Large intestine (tissue), 3 donors: ENCODE data around the gene DCP2. TPM values are rescaled to one million over a fixed set of nuclear protein-coding genes. Genes with fewer than 3 reads are reported as not detected.

ENCODE experiments used
- DNase-seq, 2 donors: peaks; one replicate each; pipeline versions ENCODE4 v3.0.0 to v3.0.0-alpha.2; 2013
- H3K27ac ChIP-seq: one replicate; pipeline ENCODE4 v1.5.1; 2013; ENCODE audit warnings: low read length
- H3K27me3 ChIP-seq: 2 replicates; pipeline ENCODE4 v1.6.1; 2013; ENCODE audit warnings: low read length; ENCODE audit not compliant: control insufficient read depth, insufficient read depth
- H3K36me3 ChIP-seq: 2 replicates; pipeline ENCODE4 v1.6.1; 2013; ENCODE audit warnings: low read length; ENCODE audit not compliant: control insufficient read depth, insufficient read depth
- H3K4me1 ChIP-seq: one replicate; pipeline ENCODE4 v1.6.1; 2013; ENCODE audit warnings: low read length; ENCODE audit not compliant: control insufficient read depth, insufficient read depth
- H3K4me3 ChIP-seq: one replicate; pipeline ENCODE4 v1.5.1; 2013; ENCODE audit warnings: low read length
- H3K9me3 ChIP-seq: one replicate; pipeline ENCODE4 v1.6.1; 2013; ENCODE audit warnings: mild to moderate bottlenecking, low read depth, low read length, moderate library complexity; ENCODE audit not compliant: control insufficient read depth
- WGBS: methylation state at CpG from one replicate; pipeline ENCODE4 v1.1.5; 2013; ENCODE audit warnings: low lambda C conversion rate; ENCODE audit not compliant: insufficient coverage; 5-methylcytosine and 5-hydroxymethylcytosine counted together
- polyA plus RNA-seq: library from polyadenylated mRNA; unstranded; fragments of 120-200 nt; gene quantifications from one replicate; pipeline ENCODE4 v1.2.1, GENCODE V29; 2013

Gene DCP2
- polyA plus RNA-seq, 1 donor: 19.2 TPM

DNA sequence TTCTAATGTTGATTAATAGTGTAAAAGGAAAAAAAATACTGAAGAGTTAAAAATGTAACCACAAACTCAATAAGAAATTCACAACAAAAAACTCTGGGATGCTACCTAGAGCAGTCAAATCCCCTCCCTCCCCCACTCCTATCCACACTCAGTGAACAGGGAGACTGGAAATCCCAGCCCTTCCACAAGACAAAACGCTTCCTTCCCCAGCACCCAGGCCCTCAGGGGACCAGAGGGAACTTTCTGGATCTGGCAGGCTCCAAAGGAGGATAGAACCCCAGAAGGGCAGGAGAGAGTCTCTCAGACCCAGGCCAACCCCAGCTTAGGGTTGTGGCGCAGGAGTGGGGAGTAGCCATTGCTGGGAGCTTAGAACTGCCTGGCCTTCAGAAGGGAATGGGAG, 55.0 kb downstream of the DCP2 start:
- no peak for DNase-seq
- no peaks in the 10 kb centered on the region for H3K27me3 ChIP-seq
- H3K4me3 ChIP-seq: no peak overlapping the region
- peaks cover 20% of the 10 kb centered on the region for H3K36me3 ChIP-seq
- H3K27ac ChIP-seq: no peak overlapping the region
- H3K9me3 ChIP-seq: no peaks in the 10 kb centered on the region
- no peaks in the 10 kb centered on the region for H3K4me1 ChIP-seq
- WGBS: no CpG with 5 or more reads among the region's 2 CpGs

GRCh38 chr5:113034182-113034773, 57.7 kb downstream of the DCP2 start:
- Histone ChIP-seq H3K36me3 (peaks cover 4% of the 10 kb centered on the region), H3K27me3 (no peaks in the 10 kb centered on the region), H3K4me3 (no peak overlapping the region), H3K27ac (no peak overlapping the region), H3K9me3 (no peaks in the 10 kb centered on the region), H3K4me1 (no peaks in the 10 kb centered on the region)
- WGBS: 100% methylated on average over 2 of the region's 13 CpGs
- no peak for DNase-seq

GRCh38 chr5:113035096-113035495, 58.5 kb downstream of the DCP2 start:
- no peaks in the 10 kb centered on the region for H3K27me3 ChIP-seq
- no peaks in the 10 kb centered on the region for H3K9me3 ChIP-seq
- peaks cover 4% of the 10 kb centered on the region for H3K36me3 ChIP-seq
- WGBS: no CpG with 5 or more reads among the region's 1 CpG
- H3K27ac ChIP-seq: no peak overlapping the region
- H3K4me3 ChIP-seq: no peak overlapping the region
- no peak for DNase-seq
- H3K4me1 ChIP-seq: no peaks in the 10 kb centered on the region

DNA sequence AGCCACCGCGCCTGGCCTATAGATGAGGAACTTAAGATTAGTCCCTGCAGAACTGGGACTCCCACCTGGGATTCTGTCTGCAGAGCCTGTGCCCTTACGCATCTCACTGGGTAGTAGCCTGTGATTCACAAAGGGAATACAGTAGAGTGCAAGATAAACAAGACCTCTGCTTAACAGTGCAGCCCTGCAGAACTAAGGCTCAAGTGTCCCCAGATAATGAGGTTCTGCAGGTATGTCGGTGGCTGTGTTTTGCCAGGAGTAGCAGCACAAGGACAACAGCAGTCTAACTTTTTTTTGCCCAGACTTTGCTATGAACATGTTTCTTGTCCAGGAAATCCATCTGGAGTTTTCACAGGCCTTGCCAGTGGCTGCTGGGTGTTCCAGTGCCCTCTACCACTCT, 59.7 kb downstream of the DCP2 start:
- no peaks in the 10 kb centered on the region for H3K9me3 ChIP-seq
- no peak overlapping the region for H3K4me3 ChIP-seq
- H3K27ac ChIP-seq: no peak overlapping the region
- DNase-seq: no peak
- no peaks in the 10 kb centered on the region for H3K4me1 ChIP-seq
- WGBS: no CpG with 5 or more reads among the region's 4 CpGs
- peaks cover 4% of the 10 kb centered on the region for H3K36me3 ChIP-seq
- no peaks in the 10 kb centered on the region for H3K27me3 ChIP-seq

- Histone ChIP-seq H3K36me3 (peaks cover 4% of the 10 kb centered on the region), H3K9me3 (no peaks in the 10 kb centered on the region), H3K4me3 (no peak overlapping the region), H3K4me1 (no peaks in the 10 kb centered on the region), H3K27ac (no peak overlapping the region), H3K27me3 (no peaks in the 10 kb centered on the region)
- WGBS: no CpG with 5 or more reads among the region's 1 CpG
- DNase-seq: no peak
Observed at GRCh38 chr5:113036826-113037225, 60.2 kb downstream of the DCP2 start.

- H3K9me3 ChIP-seq: no peaks in the 10 kb centered on the region
- DNase-seq: no peak
- H3K4me1 ChIP-seq: no peaks in the 10 kb centered on the region
- peaks cover 4% of the 10 kb centered on the region for H3K36me3 ChIP-seq
- no peaks in the 10 kb centered on the region for H3K27me3 ChIP-seq
- no peak overlapping the region for H3K4me3 ChIP-seq
- H3K27ac ChIP-seq: no peak overlapping the region
- 100% methylated on average over 1 of the region's 1 CpG for WGBS
Observed at GRCh38 chr5:113038136-113038535, 61.5 kb downstream of the DCP2 start.

DNA sequence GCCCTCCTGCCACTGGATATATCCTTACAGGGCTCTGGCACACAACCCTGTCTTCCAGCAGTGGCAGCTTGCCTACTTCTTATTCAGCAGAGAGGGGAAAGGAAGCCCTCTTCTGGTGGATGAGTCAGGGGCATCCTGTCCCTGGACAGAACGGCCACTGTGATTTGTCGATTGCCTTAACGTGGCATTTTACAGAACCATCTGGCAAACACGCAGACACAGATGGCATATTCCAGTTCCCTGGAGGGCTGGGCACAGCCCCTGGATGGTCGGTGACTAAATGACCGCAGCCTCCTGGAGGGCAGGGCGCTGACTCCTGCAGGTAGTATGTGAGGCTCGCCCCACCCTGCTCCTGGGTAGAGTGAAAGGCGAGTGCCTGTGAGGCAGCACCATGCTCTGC, 62.1 kb downstream of the DCP2 start:
- no peak overlapping the region for H3K4me3 ChIP-seq
- no peaks in the 10 kb centered on the region for H3K9me3 ChIP-seq
- no peaks in the 10 kb centered on the region for H3K27me3 ChIP-seq
- no peak for DNase-seq
- WGBS: no CpG with 5 or more reads among the region's 9 CpGs
- H3K27ac ChIP-seq: no peak overlapping the region
- H3K36me3 ChIP-seq: peaks cover 4% of the 10 kb centered on the region
- H3K4me1 ChIP-seq: no peaks in the 10 kb centered on the region

- 100% methylated on average over 1 of the region's 14 CpGs for WGBS
- H3K27ac ChIP-seq: no peak overlapping the region
Observed at GRCh38 chr5:113039229-113039933, 62.8 kb downstream of the DCP2 start.

DNA sequence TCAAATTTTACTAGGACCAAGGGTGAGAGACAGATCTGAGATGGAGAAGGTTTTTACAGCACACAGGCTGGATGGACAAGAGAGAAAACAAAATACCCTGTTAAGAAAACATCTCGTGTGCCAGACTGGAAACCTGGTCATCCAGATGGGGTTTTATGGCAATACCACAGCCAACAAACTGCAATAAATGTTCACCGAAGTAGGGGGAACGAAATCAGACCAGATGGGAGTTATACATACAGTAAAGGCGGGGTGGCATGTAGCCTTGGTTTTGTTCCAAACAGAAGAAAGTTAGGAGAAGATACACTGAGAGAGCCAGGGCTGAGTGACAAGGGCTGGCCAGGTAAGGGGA, 63.3 kb downstream of the DCP2 start:
- Histone ChIP-seq H3K4me1 (no peaks in the 10 kb centered on the region), H3K4me3 (no peak overlapping the region), H3K9me3 (no peaks in the 10 kb centered on the region), H3K27me3 (no peaks in the 10 kb centered on the region), H3K27ac (no peak overlapping the region), H3K36me3 (peaks cover 2% of the 10 kb centered on the region)
- no peak for DNase-seq
- no CpG with 5 or more reads among the region's 4 CpGs for WGBS

More at GRCh38 chr5:113039229-113039933, 62.8 kb downstream of the DCP2 start:
- Histone ChIP-seq H3K4me3 (no peak overlapping the region), H3K27me3 (no peaks in the 10 kb centered on the region), H3K4me1 (no peaks in the 10 kb centered on the region), H3K9me3 (no peaks in the 10 kb centered on the region), H3K36me3 (peaks cover 4% of the 10 kb centered on the region)
- no peak for DNase-seq

- no peak for DNase-seq
- Histone ChIP-seq H3K27me3 (no peaks in the 10 kb centered on the region), H3K36me3 (peaks cover 2% of the 10 kb centered on the region), H3K4me1 (no peaks in the 10 kb centered on the region), H3K27ac (no peak overlapping the region), H3K4me3 (no peak overlapping the region), H3K9me3 (no peaks in the 10 kb centered on the region)
- WGBS: no CpG with 5 or more reads among the region's 6 CpGs
Observed at GRCh38 chr5:113040672-113041260, 64.2 kb downstream of the DCP2 start.
